Activated naive CD4-positive, alpha-beta T cell treated with anti-CD3 and anti-CD28 coated beads, Interleukin-2, amount 10 ng/mL, durations not matched to agents 7 days and 5 days (primary cell): ENCODE measurements around the gene ARSI.

ENCODE experiments used
- CTCF ChIA-PET: fragments of 350-600 bp; sonication (Branson Sonifier 250); formaldehyde crosslinking; loops from one replicate; lab custom pipeline; 2021; ENCODE audit warnings: antibody characterized with exemption; lab: Charles Lee
- DNase-seq: peaks from one replicate; pipeline ENCODE4 v3.0.0-alpha.2; 2020
- H3K27ac Mint-ChIP-seq: one replicate; pipeline ENCODE4 v1.8.0; 2021; ENCODE audit warnings: mild to moderate bottlenecking, moderate library complexity, mixed read lengths
- H3K27me3 Mint-ChIP-seq: one replicate; pipeline ENCODE4 v1.8.0; 2021; ENCODE audit warnings: mild to moderate bottlenecking, mixed read lengths
- H3K36me3 Mint-ChIP-seq: one replicate; pipeline ENCODE4 v1.8.0; 2021; ENCODE audit warnings: mixed read lengths
- H3K4me1 Mint-ChIP-seq: one replicate; pipeline ENCODE4 v1.8.0; 2021; ENCODE audit warnings: mixed read lengths
- H3K4me3 Mint-ChIP-seq: one replicate; pipeline ENCODE4 v1.8.0; 2021; ENCODE audit warnings: mild to moderate bottlenecking, moderate library complexity, mixed read lengths
- H3K9me3 Mint-ChIP-seq: one replicate; pipeline ENCODE4 v1.8.0; 2021; ENCODE audit warnings: mixed read lengths

The ARSI gene

GRCh38 chr5:150320044-150320613 is 17.4 kb upstream of the ARSI start:
- H3K36me3 Mint-ChIP-seq, result no peaks in the 10 kb centered on the region
- H3K9me3 Mint-ChIP-seq, result no peaks in the 10 kb centered on the region
- no peak overlapping the region for H3K27ac Mint-ChIP-seq
- CTCF ChIA-PET, result interaction anchor here (1.3 kb wide), 1 partner anchor 11 kb away, joined by 3 read pairs; no protein-coding TSS in a partner anchor
- peaks cover 2% of the 10 kb centered on the region for H3K4me1 Mint-ChIP-seq
- no peaks in the 10 kb centered on the region for H3K27me3 Mint-ChIP-seq
- DNase-seq, result no peak
- H3K4me3 Mint-ChIP-seq, result no peak overlapping the region

DNA sequence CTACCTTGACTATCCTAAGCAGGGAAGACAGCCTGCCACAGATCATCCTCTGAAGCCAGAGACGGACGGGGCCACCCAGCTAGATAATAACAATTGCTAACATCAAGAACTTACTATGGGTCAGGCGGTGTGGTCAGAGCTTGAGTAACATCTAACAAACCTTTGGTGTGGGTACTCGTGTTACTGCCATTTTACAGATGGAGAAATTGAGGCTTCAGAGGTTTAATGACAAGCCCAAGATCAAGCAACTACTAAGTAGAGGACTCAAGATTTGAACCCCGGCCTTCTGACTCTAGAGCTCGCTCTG is 16.7 kb upstream of the ARSI start:
- peaks cover 2% of the 10 kb centered on the region for H3K4me1 Mint-ChIP-seq
- DNase-seq, result no peak
- no peaks in the 10 kb centered on the region for H3K9me3 Mint-ChIP-seq
- no peak overlapping the region for H3K4me3 Mint-ChIP-seq
- H3K27ac Mint-ChIP-seq, result no peak overlapping the region
- H3K36me3 Mint-ChIP-seq, result no peaks in the 10 kb centered on the region
- H3K27me3 Mint-ChIP-seq, result peaks cover 3% of the 10 kb centered on the region
- CTCF ChIA-PET, result interaction anchor here (1.3 kb wide), 1 partner anchor 11 kb away, joined by 3 read pairs; no protein-coding TSS in a partner anchor

- H3K27me3 Mint-ChIP-seq, result peaks cover 6% of the 10 kb centered on the region
- no peak for DNase-seq
- no peak overlapping the region for H3K4me3 Mint-ChIP-seq
- no peak overlapping the region for H3K27ac Mint-ChIP-seq
- CTCF ChIA-PET, result no interaction called here
- H3K36me3 Mint-ChIP-seq, result no peaks in the 10 kb centered on the region
- peaks cover 2% of the 10 kb centered on the region for H3K4me1 Mint-ChIP-seq
- no peaks in the 10 kb centered on the region for H3K9me3 Mint-ChIP-seq
Measured at GRCh38 chr5:150318613-150319483, 16.1 kb upstream of the ARSI start.

DNA sequence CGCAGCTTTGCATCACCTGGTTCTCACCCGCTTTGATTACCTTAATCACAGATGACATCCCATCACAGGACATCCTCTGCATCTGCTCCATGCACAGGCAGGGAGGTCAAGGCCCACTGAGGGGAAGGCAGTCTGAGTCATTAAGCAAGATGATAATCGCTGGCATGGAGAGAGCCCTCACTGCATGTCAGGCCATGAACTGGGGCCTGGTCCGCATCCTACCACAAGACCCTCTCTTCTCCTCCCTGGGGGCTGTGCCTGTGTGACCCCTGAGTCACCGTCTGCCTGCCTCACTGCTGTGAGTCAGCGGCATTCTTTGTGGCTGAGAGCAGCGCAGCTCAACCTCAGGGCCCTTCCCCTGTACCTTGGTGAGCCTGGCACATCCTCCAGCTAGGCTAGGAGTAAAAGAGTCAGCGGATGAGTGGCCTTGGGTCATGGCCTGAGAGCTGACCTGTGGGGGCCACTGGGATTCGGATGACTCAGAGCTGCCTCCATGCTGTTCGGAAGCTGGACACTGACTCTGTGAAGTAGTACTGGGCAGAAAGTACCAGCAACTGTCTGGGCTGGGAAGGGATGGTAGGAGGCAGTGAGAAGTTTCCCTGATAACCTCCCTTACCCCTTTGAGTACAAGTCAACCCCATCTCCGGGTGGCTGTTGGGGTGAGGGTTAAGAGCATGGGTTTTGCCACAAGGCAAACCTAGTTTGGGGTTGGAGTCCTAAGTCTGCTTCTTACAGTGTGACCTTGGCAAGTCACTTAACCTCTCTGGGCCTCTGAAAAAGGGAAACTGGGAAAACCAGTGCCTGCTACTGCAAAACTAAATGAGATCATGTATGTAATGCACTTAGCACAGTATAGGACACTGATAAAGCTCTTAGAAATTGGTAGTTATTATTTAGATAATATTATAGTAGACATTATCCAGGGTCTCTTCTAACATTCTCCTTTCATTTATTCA is 14.6 kb upstream of the ARSI start:
- no peaks in the 10 kb centered on the region for H3K9me3 Mint-ChIP-seq
- CTCF ChIA-PET, result no interaction called here
- H3K4me3 Mint-ChIP-seq, result no peak overlapping the region

DNA sequence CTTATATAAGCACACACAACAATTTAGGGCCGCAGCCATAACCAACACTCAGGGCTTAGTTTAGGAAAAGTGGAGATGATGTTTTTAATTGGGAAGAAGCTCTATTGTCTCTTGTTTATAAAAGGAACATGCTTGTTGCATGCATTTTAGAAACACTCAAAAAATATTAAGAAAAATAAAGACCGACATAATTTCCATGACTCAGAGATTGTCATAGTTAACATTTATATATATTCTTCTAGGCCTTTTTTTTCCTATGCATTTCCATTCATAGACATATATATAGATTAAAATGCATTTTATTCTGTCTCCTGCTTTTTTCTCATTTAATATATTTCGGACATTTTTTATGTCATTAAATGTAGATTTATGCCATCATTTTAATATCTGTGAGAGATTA is 13.6 kb upstream of the ARSI start:
- CTCF ChIA-PET, result no interaction called here
- peaks cover 11% of the 10 kb centered on the region for H3K27me3 Mint-ChIP-seq
- no peak overlapping the region for H3K4me3 Mint-ChIP-seq
- no peak overlapping the region for H3K27ac Mint-ChIP-seq
- H3K4me1 Mint-ChIP-seq, result no peaks in the 10 kb centered on the region
- no peaks in the 10 kb centered on the region for H3K36me3 Mint-ChIP-seq
- no peaks in the 10 kb centered on the region for H3K9me3 Mint-ChIP-seq
- DNase-seq, result no peak

More for the DNA sequence above, 14.6 kb upstream of the ARSI start:
- no peaks in the 10 kb centered on the region for H3K36me3 Mint-ChIP-seq
- DNase-seq, result no peak
- no peak overlapping the region for H3K27ac Mint-ChIP-seq
- peaks cover 9% of the 10 kb centered on the region for H3K27me3 Mint-ChIP-seq
- peaks cover 2% of the 10 kb centered on the region for H3K4me1 Mint-ChIP-seq

GRCh38 chr5:150315245-150315644 is 12.5 kb upstream of the ARSI start:
- Mint-ChIP-seq H3K4me1 (no peaks in the 10 kb centered on the region), H3K4me3 (no peak overlapping the region), H3K27me3 (peaks cover 11% of the 10 kb centered on the region), H3K27ac (no peak overlapping the region), H3K9me3 (no peaks in the 10 kb centered on the region), H3K36me3 (no peaks in the 10 kb centered on the region)
- CTCF ChIA-PET, result no interaction called here
- DNase-seq, result no peak

DNA sequence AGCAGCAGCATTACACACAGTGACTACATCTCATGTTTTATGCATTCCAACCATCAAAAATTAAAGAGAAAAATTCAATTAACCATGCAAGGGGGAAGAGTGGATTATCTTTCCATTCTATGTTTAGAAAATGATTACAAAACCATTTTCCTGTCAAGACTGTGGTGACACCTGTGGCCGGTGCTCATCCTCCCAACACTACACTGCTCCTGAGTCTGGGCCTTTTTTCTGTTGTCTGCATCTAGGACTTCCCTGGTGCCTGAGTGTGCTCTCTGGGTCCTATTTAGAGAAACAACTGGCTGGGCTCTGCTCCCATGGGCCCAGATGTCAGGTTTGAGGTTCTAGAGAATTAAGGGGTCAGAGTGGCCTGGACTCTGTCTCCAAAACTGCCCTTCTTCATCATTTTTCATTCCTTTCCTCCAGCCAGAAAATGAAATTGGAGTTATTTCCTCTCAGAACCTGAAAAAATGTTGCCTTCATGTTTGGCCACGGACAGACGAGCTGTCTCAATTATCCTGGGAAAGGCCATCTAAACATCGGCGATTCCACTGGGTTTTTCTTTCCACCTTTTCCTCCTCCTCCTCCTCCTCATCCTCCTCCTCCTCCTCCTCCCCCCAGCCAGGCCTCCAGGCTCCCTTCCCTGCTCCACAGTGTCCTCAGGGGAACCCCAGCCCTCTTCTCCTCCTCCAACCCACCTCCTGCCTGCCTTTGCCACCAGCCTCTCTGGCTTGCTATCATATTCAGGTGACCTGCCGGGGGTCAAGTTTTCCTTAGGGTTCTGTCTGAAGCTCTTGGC is 11.4 kb upstream of the ARSI start:
- CTCF ChIA-PET, result no interaction called here
- H3K4me1 Mint-ChIP-seq, result no peaks in the 10 kb centered on the region
- no peaks in the 10 kb centered on the region for H3K9me3 Mint-ChIP-seq
- no peak overlapping the region for H3K27ac Mint-ChIP-seq
- H3K27me3 Mint-ChIP-seq, result peaks cover 15% of the 10 kb centered on the region
- no peaks in the 10 kb centered on the region for H3K36me3 Mint-ChIP-seq
- DNase-seq, result no peak
- no peak overlapping the region for H3K4me3 Mint-ChIP-seq

GRCh38 chr5:150313501-150313900 is 10.8 kb upstream of the ARSI start:
- Mint-ChIP-seq H3K27me3 (peaks cover 15% of the 10 kb centered on the region), H3K4me1 (no peaks in the 10 kb centered on the region), H3K9me3 (no peaks in the 10 kb centered on the region), H3K4me3 (no peak overlapping the region), H3K27ac (no peak overlapping the region), H3K36me3 (no peaks in the 10 kb centered on the region)
- DNase-seq, result no peak
- CTCF ChIA-PET, result no interaction called here

- CTCF ChIA-PET, result no interaction called here
- no peaks in the 10 kb centered on the region for H3K9me3 Mint-ChIP-seq
Measured at GRCh38 chr5:150312518-150312917, 9.8 kb upstream of the ARSI start.

DNA sequence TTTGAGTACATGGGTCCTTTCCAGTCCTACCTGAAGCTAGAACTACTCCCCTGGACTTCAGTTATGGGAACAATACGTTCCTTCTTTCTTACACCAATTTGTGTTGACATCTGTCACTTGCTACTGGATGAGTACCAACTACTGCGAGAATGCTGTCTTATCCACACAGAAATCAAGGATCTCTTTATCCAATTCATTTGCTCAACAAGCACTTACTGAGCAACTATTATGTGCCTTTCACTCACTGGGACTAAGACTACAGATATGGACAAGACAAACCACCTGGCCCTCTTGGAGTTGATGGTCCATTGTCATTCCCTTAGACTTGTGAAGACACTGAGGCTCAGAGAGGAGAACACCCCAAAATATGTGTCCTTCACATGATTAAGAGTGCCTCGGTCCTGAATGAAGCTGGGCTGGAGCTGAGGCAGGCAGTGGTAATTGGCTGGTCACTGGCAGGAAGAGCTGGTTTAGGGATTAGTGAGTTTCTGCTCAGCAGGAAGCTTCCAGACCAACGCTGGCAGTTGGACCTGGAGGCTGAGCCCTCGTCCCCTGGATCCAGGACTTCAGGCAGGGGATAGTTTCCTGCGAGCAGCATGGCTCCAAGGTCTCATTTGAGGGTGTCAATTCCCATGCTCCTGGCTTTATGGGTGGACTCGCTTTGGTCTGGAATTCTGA is 8.4 kb upstream of the ARSI start:
- no peak for DNase-seq
- CTCF ChIA-PET, result interaction anchor here (0.8 kb wide), 1 partner anchor 40 kb away, joined by 3 read pairs; no protein-coding TSS in a partner anchor
- no peaks in the 10 kb centered on the region for H3K36me3 Mint-ChIP-seq
- no peak overlapping the region for H3K4me3 Mint-ChIP-seq
- H3K9me3 Mint-ChIP-seq, result no peaks in the 10 kb centered on the region
- no peaks in the 10 kb centered on the region for H3K4me1 Mint-ChIP-seq
- no peak overlapping the region for H3K27ac Mint-ChIP-seq
- peaks cover 22% of the 10 kb centered on the region for H3K27me3 Mint-ChIP-seq

More at GRCh38 chr5:150312518-150312917, 9.8 kb upstream of the ARSI start:
- Mint-ChIP-seq H3K4me1 (no peaks in the 10 kb centered on the region), H3K27ac (no peak overlapping the region), H3K4me3 (no peak overlapping the region), H3K27me3 (peaks cover 15% of the 10 kb centered on the region), H3K36me3 (no peaks in the 10 kb centered on the region)
- no peak for DNase-seq

- no peak for DNase-seq
- H3K9me3 Mint-ChIP-seq, result no peaks in the 10 kb centered on the region
- CTCF ChIA-PET, result no interaction called here
- no peaks in the 10 kb centered on the region for H3K4me1 Mint-ChIP-seq
- H3K27me3 Mint-ChIP-seq, result peaks cover 27% of the 10 kb centered on the region
- H3K27ac Mint-ChIP-seq, result no peak overlapping the region
- H3K4me3 Mint-ChIP-seq, result no peak overlapping the region
- no peaks in the 10 kb centered on the region for H3K36me3 Mint-ChIP-seq
Measured at GRCh38 chr5:150310246-150310645, 7.5 kb upstream of the ARSI start.

GRCh38 chr5:150309886-150310239 is 7.2 kb upstream of the ARSI start:
- Mint-ChIP-seq H3K36me3 (no peaks in the 10 kb centered on the region), H3K27me3 (peaks cover 30% of the 10 kb centered on the region), H3K27ac (no peak overlapping the region), H3K4me1 (no peaks in the 10 kb centered on the region), H3K4me3 (no peak overlapping the region), H3K9me3 (no peaks in the 10 kb centered on the region)
- CTCF ChIA-PET, result no interaction called here
- DNase-seq, result no peak

DNA sequence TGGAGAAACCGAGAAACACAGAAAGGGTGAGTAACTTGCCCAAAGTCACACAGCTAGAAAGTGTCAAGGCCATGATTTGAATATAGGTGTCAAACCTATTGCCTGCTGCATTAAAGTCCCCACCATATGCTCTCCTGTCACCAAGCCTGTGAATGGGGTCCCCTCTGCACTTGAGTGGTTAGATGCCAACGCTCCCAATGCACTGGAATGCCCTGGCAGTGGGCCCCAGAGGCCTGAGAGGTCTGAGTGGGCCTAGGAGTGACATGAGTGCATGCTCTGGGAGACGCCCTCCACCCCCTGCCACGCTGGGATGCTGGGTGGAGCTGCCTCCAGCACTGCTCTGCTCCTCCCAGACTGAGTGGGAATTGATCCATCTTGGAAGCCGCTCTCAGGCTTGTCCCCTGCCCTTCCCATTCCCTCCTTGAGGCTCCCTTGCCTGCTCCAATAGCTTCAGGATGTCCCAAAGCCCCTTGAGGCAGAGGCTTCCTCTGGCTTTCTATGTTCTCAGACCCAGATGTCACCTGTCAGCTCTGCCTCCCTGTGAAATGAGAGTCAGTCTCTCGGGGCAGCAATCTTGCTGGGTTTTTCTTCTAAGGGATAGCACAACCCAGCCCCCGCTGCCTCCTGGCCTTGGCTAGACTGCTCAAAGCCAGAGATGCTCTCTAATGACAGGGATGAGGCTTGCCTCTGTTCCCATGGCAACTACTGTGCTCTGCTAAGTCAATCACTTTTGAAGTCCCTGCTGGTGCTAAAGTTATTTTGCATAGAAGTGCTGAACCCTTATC is 6.6 kb upstream of the ARSI start:
- Mint-ChIP-seq H3K4me3 (no peak overlapping the region), H3K4me1 (no peaks in the 10 kb centered on the region), H3K36me3 (no peaks in the 10 kb centered on the region), H3K27me3 (peaks cover 31% of the 10 kb centered on the region), H3K27ac (no peak overlapping the region), H3K9me3 (no peaks in the 10 kb centered on the region)
- DNase-seq, result no peak
- CTCF ChIA-PET, result interaction anchor here (1.0 kb wide), 1 partner anchor 11 kb away, joined by 3 read pairs; no protein-coding TSS in a partner anchor
